HG03460 (cell line): ENCODE data around the gene SMYD5.
"Not testable (repeated sequence)": the region's sequence is repeated elsewhere in the genome, so short reads cannot be mapped to it uniquely, and the experiment has no call there.

ENCODE experiments used
- ATAC-seq: cut with Tn5 transposase; IDR thresholded peaks from one replicate; pipeline ENCODE4 v1.9.1; 2021; ENCODE audit not compliant: unreplicated experiment

SMYD5 gene

DNA sequence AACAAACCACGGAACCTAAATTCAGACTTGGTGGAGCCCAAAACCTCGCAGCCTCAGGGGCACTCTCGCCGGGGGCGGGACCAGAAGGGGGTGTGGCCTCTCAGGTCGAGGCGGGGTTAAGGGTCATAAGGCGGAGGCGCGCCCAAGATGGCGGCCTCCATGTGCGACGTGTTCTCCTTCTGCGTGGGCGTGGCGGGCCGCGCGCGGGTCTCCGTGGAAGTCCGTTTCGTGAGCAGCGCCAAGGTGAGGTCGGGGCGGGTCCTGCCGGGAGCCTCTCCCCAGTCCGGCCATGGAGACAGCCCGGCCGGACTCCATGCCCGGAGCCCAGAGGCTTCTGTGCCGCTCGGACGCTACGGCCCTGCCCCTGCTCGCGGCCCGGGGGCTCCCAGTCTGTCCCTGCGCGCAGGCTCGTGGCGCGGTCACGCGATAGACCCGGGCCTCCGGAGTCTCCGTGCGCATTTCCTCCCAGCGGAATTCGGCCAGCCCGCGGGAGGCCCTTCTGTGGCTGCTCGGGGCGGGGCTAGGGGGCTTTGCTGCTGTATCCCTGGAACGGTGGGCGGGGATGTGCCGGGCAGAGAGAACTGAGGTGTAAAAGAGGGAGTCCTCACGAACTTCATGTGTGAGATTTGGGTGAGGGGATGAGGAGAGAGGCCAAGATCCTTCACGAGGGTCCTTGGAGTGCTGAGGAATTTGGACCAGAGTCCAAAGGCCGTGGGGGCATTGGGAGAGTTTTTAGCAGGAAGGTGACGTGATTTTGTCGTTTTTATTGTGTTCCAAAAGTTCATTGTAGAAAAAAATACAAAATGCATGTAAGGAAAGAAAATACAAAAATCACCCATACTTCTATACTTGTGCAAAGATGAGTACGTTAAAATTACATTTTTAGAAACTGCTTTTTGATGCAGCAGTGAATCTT is at the start of gene SMYD5:
Gene SMYD5, plus strand, starts transcription at position 126 of the 916 bp plus-strand sequence. Its CDS starts 22 bp downstream, at position 148.
- ATAC-seq: peak; percentile 91

DNA sequence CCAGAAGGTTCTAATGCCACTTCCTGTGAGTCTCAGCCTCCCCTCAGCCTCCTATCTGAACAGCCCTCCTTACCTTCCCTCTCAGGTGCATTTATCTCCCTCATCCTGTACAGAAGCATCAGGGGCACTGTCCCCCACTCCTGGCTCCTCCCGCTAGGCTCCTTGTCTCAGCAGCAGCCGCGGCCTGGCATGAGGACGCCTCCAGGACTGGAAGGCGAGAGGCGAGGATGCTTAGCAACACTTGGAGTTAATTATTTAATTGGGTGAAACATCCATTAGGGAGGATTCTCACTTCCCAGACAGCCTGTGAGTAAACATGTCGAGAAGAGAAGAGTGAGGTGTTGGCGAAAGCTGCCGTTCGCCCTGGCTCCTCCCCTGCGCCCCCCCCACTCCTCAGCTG is 48.1 kb upstream of the SMYD5 start:
- not testable (repeated sequence) for ATAC-seq

DNA sequence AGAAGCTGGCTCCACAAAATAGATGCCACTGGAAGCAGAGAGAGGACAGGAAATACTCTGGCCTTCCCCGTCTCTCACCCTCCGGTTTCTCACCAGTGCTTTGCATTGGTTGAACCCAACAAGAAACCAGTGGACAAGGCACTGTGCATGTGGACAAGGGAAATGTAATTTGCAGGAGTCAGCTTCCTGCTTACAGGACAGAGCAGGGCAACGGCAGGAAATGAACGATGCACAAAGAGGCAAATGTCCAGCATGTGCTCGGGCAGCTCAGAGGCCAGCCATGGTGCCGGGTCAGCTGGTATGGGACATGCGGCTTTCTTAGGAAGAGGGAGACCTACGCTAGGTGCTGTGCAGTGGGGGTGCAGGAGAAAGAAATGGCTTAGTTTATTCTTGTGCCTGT is 47.2 kb upstream of the SMYD5 start:
- ATAC-seq: not testable (repeated sequence)

DNA sequence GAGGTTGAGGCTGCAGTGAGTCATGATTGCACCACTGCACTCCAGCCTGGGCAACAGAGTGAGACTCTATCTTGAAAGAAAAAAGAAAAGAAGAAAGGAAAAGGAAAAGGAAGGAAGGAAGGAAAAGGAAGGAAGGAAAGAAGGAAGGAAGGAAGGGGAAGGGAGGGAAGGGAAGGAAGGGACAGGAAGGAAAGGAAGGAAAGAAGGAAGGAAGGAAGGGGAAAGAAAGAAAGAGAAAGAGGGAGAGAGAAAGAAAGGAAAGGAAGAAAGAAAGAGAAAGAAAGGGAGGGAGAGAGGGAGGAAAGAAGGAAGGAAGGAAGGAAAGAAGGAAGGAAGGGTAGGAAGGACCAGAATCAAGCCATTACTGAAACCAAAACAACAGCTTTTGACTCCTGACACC is 45.7 kb upstream of the SMYD5 start:
- ATAC-seq: not testable (repeated sequence)

DNA sequence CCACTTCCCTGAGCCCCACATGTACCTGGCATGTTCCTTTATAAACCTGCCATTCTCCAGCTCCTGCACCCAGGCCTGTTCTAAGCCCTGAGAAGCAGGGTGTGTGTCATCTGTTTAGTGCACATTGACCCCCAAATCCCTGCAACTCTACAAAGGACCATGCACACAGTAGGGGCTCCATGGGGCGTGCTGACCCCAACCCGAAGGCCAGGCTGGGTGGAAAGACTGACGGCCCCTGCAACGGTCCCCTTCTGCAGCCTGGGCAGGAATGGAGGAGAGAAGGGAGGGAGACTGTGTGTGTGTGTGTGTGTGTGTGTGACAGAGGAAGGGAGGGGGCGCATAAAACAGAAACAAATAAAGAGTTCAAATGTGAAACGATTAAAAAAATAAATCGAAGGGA is 43.7 kb upstream of the SMYD5 start:
- not testable (repeated sequence) for ATAC-seq

DNA sequence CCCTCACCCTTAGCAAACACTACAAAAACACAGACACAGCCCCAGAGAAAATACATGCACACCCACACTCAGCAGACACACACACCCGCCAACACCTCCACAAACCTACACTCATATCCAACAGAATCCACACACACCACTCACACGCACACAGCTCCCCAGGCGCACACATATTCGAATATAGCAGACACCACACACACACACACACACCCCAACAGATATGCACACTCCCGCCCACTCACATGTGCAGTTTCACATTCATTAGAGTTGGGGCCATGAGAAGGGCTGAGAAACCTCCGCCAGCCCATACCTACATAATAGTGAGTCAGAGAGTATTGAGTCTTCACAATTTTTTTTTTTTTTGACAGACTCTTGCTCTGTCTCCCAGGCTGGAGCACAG is 41.1 kb upstream of the SMYD5 start:
- no peak for ATAC-seq

DNA sequence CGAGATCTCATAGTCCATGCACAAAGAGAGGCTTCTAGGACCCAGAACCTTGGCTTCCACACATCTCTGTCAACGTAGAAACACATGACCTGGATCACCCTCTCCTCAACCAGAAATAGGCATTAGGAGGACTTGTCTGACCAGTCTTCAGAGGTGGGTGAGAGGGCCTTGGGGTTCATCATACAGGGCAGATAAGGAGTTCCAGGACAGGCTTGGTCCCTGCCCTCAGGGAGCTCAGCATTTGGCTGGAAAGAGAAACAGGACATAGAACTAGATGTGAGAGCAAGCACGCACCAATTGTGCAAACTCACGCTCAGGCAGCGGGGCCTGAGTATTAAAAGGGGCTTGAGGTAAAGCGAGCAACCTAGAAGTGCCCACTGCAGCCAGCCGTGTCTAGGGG is 40.3 kb upstream of the SMYD5 start:
- no peak for ATAC-seq

DNA sequence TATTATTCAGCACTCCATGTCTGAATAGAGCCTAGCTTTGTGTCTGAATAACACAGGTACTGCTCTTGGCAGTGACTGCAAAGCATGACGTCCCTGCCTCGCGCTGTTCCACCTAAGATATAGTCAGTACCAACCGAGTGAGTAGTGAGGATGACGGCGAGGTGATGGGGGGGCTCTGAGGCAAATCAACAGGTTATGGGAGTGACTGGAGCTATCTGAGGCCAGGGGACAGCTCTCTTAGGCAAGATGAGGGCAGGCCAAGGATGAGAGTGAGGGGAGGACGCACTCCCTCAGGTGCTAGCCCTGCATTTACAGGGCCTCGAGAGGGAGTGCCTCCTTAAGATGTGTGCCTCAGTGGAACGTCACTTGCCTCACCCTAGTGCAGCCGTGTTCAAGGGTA is 39.8 kb upstream of the SMYD5 start:
- ATAC-seq: no peak

DNA sequence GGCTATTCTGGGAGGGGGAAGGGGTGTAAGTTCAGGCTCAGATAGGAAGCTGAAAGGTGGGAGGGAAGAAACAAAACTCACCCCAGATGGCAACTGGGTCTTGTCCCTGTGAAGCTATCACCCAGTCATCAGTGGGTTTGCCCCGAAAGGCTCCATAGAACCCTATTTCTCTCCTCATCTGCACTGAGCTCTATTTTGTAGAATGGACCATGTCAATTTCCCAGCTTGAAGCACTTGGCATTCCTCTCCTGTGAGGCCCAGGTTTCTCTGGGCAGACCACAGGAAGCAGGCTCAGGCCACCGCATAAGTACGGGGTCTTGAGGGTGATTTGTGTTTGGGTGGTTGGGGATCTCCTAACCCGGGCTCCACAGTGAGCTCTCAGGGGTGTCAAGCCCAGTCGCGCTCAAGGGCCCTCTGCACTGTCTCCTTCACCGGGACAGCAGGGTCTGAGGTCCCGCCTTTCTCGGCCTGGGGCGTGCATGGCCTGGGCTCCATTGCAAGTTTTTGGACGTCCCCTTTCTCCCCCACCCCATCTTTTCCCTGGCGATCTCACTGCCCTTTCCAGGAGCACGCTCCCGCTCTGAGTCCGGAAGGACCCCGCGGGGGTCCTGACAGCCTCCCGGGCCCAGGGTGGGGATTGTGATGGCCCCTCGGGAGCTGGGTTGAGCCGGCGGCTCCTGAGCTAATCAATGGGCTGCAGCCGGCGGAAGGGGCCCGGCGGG is 38.9 kb upstream of the SMYD5 start:
- no peak for ATAC-seq

DNA sequence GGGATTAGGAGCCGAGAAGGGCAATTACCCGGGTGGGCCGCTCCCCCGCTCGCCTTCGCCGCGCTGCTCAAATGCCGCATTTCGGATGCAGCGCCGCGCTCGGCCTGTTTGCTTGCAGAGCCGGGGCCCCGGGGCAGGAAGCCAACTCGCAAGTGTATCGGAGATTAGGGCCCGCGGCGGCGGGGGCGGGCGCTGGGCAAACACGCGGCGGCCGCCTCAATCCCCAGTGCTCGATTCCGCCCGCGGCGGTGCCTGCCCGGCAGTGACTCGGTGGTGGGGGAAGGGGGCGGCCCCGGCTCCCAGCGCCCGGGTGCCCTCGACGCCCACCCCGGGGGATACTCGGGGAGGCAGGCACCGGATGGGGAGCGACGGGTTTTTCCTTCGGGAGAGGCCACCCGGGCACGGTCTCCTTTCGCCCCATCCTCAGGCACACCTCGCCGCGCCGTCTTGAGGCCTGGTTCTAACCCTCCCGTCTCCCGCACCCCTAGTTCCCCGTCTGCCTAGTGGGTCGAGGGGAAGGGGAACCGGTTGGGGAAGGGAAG is 38.3 kb upstream of the SMYD5 start:
- peak; percentile 37 for ATAC-seq

DNA sequence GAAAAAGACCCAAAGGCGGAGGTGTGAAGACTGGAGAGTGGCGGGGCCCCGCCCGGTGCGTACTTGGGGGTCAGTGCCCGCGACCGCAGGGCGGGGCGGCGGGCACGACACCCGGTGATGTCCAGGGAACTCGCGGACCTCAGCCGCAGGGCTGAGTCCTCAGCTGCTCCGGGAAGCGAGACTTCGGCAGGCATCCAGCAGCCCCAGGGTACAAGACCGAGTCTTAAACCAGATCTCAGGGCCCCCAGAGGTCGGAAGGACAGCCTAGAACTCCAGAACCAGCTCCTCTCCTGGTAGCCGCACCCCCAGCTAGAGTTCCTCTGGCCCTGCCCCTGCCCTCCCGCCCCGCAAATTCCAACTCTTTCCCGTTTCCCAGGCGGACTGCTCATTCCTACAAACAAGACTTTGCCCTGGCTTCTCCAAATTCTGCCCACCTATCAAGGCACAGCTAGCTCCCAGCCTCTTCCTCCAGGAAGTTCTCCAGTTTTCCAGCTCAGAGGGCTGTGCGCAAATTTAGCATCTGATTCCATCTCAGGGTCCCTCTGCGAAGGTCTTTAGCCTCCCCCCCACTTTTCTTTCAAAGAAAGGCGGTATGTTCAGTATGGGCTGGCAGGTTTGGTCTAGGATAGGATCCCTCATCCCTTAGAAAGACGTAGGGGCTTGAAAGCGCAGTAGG is 37.7 kb upstream of the SMYD5 start:
- peak; percentile 16 for ATAC-seq

DNA sequence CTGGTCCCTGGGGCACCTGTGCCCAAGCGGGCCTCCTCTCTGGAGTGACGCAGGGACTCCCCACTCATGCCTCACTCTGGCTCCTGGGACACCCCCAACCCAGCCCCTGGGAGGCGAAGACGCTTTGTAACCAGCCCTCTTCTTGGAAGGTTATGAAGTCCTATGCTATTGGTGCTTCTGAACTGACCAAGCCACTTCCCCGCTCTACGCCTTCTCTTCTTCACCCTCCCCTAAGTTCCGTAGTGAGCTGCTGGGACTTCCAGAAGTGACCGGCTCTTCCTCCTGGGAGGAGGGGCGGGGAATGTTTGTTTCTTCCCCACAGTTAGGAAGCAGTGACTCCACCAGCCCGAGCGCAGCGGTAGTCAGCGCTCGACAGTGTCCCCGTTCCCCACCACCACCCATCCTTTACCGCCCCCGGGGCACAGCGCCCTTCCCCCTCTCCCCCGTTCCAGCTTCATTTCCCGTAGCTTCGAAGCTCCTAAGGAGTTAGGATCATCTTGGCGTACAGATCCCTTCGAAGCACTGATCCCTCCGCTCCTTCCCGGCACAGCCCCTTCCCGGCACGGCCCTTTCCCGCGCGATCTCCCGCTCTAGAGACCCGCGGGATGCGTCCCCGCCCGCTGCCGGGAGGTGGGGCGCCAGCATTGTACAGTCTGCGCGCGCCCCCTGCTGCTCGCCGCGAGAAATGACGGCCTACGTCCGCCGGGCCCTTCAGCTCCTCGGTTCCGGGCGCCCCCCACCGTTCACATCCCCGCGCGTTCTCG is 37.0 kb upstream of the SMYD5 start:
- peak; percentile 84 for ATAC-seq

DNA sequence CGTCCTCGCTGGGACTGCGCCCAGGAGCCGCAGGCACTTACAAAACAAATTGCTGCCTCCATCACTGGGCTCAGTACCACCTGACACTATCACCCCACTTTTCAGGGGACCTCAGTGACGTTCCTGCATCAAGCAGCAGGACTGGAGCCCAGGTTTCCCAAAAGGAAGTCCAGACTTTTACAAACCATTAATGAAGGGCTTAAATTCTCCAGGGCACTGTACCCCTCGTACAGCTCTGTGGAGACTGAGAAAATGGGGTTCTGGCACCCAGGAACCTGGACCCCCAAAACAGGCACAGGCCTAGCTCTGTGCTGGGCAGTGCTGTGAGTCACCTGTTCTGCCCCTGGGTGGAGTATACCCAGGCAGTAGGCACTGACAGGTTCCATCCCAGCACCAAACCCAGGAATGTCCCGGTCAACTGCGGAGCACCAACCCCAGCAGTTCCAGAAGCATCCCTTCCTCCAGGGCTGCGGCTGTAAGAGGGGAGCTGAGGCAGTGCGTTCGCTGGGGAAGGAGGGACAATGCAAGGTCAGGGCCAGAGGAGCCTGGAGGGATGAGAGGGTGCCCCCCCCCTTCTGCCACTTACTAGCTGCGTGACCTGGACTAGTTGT is 36.3 kb upstream of the SMYD5 start:
- no peak for ATAC-seq

DNA sequence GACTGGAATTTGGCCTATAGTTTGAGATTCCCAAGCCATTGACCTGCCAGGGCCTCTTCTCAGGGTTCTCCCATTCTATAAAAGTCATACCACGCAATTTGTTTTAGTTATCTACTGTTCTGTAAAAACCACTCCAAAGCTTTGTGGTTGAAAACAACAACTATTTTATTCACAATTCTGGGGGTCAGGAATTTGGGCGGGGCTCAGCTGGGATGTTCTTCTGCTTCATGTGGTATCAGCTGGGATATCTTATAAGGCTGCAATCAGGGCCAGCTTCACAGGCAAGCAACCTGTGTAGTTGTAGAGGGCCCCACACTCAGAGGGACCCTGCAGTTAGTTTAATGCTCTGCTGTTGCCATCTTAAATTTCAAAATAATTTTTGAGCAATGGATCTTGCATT is 28.1 kb upstream of the SMYD5 start:
- ATAC-seq: no peak

DNA sequence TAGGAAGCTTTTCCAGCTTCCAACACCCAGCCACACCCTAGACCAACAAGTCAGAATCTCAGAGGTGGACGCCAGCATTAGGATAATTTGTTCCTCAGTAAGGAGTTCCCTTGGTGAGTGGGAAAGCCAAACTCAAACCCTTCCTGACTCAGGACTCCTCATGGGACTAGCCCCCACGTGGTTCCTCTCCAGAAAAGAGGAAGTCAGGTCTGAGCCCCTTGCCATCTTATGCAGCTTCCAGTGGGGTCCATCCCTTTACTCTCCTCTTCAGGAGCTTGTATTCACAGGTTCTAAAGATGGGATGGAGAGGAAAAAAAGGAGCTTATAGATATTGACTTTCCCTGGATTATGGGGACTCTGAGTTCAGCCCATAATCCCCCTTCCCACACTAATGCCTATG is 26.5 kb upstream of the SMYD5 start:
- no peak for ATAC-seq

DNA sequence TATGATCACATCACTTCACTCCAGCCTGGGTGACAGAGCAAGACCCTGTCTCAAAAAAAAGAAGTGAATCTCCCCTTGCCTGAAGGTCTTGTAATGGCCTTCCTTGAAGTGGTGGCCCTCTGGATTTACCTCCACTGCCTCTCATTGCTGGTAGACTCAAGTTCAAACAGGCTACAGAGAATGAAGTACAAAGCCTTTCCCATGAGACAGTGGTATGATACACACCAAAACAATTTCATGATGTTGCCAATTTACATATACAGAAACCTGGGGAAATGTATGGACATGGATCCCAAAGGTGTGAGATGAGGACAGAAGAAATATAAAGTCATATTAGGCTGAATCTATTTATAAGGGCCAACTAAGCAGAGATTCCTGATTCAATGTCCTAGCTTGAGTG is 16.5 kb upstream of the SMYD5 start:
- no peak for ATAC-seq

DNA sequence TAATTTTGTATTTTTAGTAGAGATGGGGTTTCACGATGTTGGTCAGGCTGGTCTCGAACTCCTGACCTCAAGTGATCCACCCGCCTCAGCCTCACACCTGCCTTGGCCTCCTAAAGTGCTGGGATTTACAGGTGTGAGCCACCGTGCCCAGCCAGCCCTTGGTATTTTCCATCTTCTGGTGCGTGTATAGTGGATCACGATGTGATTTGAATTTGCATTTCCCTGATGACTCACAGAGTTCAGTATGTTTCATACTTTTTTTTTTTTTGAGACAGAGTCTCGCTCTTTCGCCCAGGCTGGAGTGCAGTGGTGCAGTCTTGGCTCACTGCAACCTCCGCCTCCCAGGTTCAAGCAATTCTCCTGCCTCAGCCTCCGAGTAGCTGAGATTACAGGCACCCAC is 13.8 kb upstream of the SMYD5 start:
- not testable (repeated sequence) for ATAC-seq

DNA sequence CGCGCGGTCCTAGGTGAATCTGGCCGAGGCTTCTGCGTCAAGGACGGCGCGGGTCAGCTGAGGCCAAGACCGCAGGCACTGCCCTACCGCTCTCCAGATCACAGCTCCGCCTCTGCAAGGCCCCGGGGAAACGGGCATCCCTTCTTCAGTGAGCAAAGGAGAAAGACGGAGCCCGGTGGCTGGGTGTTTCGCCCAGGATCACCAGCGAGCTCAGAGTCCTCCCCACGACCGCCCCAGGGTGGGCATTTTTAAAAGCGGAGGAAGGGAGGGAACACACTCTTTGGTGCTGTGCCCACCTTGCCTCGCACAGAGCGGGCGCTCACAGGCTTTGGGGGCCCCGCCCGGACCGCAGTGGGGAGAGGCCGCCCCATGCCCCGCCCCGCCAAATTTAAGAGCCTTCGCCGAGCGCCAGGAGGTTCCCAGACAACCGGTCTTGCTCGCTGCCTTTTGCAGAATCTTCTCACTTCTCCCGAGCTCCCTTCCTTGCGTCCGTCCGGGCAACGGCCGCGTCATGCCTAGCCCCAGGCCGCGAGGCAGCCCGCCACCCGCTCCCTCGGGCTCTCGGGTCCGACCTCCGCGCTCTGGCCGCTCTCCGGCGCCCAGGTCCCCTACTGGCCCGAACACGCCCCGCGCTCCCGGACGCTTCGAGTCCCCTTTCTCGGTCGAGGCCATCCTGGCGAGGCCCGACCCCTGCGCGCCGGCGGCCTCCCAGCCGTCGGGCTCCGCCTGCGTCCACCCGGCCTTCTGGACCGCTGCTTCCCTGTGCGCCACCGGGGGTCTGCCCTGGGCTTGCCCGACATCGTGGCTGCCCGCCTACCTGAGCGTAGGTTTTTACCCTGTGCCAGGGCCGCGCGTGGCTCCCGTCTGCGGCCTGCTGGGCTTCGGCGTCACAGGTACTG is 11.6 kb upstream of the SMYD5 start, which contains the start of gene NOTO:
Gene NOTO, plus strand, starts transcription at position 419 of the 899 bp plus-strand sequence. Its CDS starts 93 bp downstream, at position 512.
- ATAC-seq: no peak

DNA sequence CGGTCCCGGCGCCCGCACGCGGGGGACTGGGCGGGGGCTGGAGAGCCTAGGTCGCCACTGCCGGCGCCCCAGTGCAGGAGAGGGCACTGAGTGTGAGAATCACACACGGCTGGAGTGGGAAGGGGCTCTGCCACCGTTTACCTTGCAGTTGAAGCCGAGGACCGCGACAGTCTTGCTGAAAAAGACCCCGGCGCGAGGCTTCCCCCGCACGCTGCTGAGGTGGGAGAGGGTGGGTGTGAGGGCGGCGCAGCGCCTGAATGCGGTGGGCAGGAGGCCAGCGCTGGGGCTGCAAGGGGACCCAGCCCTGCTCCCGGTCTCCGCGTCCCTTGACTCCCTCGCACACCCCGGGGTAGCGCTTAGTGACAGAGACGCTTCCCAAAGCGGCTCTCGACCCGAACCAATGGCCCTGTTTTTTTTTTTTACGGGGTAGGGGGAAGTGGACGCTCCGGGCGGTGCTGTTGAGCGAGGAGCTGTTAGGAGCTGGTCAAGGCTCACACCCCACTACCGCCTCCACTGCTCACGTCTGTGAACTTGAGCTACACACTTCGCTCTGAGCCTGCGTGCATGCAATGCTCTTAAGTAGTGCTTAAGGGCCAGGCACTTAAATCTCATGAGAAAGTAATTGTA is 10.9 kb upstream of the SMYD5 start:
- no peak for ATAC-seq
